ENCODE measurements around the gene POMZP3.
"Not testable (repeated sequence)": the region's sequence is repeated elsewhere in the genome, so short reads cannot be mapped to it uniquely, and the experiment has no call there.

The POMZP3 gene

DNA sequence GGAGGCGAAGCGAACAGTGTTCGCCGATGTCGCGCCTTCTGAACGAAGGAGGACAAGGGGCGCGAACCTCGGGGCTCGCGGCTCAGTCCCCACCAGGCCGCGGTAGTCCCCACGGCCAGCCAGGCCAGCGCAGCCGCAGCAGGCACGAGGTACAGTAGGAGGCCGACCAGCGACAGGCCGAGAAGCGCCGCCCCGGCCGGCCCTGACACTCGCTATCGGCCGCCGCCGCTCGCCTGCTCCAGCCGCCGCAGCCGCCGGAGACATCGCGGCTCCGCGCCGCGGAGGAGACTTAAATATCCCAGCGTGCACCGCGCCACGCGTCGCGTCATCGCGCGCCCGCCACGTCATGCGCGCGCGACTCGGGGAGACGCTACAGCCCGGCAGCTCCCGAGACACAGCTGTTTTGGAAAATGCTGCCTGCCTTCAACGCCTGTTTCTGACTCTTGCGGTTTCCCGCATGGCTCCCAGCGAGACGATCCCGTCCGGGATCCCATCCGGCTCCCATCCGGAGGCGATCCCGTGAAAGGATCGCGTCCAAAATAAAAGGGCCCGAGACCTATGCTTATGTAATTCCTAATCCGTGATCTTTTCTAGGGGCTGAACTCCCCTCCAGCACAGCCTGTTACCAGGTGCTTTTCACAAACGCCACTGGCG lies at the start of gene POMZP3:
Gene POMZP3 (minus strand): TSS at position 291 of the 654 bp plus-strand sequence. CDS start 1,215 bp downstream, outside the sequence.
- DNase-seq: peak; percentile 68

DNA sequence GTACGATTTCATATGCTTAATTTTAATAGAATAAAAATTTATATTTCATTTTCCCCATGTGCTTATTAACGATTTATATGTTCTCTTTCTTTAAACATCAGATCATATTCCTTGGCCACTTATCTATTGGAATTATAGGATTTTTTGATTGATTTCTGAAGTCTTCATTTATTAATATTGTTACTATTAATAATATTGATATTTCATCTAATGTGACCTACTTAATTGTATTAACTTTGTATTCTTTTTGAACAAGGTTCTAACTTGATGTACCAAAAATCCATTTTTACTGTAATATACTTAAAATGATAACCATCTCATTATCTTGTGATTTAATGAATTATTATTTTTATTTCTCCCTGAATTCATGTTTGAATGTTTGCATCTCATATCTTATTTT lies 48.7 kb upstream of the POMZP3 start:
- DNase-seq: not testable (repeated sequence)

DNA sequence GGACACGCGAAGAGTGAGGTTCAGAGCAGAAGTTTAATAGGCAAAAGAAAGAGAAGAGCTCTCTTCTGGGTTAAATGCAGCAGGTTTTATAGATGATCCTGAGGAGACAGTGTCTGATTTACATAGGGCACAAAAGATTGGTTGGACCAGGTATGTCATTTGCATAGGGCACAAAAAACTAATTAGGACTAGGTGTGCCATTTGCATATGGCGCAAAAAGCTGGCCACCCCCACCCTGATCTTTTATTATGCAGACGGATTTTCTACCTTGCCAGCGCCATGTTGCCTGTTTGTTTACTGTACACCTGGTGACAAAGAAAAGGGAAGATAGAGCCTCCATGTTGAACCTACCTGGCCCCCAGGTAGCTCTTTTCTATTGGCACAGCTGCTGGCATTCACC lies 46.3 kb upstream of the POMZP3 start:
- DNase-seq: not testable (repeated sequence)

DNA sequence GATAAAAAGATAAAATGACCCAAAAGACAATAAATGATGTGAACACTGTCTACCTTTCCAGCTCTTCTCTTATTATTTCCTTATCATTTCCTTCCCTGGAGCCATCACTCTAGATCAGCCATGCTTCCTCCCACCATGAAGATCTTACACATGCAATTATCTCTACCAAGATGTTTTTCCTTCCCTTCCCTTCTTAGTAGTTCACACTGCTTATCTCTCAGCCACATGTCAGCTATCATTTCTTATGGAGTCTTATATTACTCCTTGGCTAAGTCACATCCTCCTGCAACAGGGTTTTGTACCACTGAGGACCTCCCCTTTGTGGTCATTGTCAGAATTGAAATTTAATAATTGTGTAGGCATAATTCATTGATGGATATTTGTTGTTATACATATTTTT lies 32.1 kb upstream of the POMZP3 start:
- not testable (repeated sequence) for DNase-seq

DNA sequence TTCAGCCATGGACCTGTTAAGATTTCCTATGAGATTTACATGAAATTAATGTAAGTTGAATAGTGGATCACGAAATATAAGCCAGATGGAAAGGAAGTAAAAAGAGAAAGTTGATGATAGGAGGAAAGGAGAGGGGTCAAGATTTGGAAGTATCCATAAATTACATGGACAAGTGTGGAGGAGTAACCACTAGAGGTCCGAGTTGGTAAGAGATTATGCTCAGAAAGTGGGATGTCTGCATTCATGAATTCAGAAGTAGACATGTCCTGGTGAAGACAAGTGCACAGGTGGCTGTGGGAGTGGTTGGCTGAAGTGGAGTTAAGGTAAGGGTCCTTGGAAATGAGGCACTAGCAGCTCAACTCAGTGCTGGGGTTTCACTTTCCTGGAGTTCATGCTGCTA lies 29.3 kb upstream of the POMZP3 start:
- DNase-seq: not testable (repeated sequence)

DNA sequence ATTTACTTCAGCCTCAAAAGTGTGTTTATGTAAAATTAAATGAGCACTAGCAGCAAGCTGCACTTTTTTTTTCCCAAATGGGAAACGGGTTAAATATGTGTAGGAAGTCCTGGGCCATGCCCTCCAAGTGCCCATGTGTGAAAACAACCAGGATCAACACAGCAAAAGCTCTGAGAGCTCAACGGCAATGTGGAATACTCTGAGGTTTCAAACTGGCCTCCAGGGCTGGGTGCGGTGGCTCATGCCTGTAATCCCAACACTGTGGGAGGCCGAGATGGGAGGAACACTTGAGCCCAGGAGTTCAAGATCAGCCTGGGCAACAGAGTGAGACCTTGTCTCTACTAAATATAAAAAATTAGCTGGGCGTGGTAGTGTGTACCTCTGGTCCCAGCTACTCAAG lies 15.5 kb upstream of the POMZP3 start:
- DNase-seq: not testable (repeated sequence)

DNA sequence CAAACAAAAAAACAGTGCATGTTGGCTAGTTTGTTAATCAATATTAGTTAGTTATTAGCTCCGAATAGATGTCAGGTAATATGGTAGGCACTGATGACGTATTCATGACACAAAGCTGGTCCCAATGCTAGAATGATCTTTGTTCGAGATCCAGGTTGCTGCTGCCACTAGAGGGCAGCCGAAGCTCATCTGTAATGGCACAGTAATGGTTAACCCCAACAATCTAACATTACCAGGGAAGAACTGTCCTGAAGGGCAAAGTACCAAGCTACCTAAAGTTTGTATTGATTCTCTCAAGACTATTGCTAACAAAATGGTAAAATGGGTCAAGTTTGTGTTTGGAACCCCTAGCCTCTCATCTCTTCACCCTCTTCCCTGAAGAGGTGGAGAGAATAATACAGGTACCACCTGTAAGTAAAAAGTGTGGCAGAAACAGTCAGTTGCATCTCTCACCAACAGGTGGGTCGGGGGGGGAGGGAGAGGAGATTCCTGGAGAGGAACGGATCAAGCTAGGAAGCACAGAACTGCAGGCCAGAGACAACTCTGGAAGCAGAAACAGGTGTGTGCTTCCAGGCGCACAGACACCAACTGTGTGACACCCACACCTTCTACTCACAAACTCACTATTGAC lies 10.1 kb upstream of the POMZP3 start:
- peak; percentile 26 for DNase-seq

DNA sequence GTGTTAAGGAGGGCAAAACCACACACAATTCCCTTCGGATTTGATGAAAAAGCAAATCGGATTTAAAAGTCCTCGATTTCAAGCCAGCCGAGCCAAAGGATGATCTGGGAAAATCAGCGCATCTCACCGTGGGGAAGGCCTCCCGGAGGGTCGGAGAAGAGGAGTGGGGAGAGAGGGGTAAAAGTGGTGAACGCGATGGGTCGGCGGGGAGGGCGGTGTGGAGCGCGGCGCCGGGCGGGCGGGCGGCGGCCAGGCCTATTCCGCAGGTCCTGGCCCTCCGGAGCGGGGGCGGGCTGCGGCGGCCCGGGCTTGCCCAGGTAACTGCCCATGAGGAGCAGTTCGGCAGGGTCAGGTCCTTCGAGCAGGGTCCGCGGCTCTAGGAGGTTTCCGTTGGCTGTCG lies 498 bp downstream of the POMZP3 start:
- peak; percentile 25 for DNase-seq

DNA sequence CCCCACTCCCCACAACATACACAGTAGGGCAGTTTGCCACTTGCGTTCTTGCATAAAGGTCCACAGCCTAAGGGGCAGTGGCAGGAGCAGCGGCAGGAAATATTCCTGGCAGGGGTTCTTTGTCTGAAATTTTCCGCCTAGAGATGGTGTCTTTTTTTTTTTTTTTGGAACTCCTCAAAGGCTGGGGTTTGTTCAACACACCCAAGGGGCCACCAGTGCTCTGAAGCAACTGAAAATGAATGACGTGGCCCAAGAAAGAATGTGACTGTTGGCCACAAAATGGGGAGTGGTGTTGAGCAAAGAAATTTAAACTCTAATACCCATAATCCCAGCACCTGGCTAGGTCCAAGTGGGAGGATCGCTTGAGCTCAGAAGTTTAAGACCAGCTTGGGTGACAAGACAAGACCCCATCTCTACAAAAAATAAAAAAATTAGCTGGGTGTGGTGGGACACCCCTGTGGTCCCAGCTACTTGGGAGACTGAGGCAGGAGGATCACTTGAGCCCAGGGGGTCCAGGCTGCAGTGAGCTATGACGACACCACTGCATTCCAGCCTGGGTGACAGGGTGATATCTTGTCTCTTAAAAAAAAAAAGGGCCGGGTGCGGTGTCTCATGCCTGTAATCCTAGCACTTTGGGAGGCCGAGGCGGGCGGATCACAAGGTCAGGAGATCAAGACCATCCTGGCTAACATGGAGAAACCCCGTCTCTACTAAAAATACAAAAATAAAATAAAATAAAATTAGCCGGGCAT lies 7.5 kb downstream of the POMZP3 start:
- not testable (repeated sequence) for DNase-seq

DNA sequence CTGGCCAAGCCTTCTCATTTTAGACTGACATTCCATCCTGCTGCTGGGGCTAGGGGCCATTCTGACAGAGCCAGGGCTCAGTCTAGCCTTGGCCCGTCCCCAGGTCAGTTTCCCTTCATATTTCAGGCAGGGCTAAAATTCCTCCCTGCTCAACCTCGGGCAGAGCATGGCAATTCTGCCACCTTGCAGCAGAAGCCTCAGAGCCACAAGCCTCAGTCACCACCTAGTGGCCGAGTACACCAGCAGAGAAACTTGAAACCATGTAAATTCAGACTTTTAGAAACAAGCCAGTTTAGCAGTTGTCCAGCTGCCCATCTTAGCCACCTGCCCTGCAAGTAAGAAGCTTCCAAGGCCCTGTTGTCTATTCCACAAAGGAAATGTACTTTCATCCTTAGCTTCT lies 13.3 kb downstream of the POMZP3 start:
- not testable (repeated sequence) for DNase-seq

DNA sequence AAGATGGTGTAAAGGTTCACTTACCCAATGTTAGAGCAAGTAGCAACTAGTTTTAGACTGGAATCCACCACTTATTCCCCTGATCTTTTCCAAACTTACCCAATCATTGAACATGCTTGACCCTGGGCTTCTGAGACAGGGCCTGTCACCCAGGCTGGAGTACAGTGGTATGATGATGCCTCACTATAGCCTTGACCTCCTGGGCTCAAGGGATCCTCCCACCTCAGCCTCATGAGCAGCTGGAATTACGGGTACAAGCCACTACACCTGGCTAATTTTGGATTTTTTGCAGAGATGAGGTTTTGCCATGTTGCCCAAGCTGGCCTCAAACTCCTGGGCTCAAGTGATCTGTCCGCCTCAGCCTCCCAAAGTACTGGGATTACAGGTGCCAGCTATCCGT lies 14.8 kb downstream of the POMZP3 start:
- not testable (repeated sequence) for DNase-seq

DNA sequence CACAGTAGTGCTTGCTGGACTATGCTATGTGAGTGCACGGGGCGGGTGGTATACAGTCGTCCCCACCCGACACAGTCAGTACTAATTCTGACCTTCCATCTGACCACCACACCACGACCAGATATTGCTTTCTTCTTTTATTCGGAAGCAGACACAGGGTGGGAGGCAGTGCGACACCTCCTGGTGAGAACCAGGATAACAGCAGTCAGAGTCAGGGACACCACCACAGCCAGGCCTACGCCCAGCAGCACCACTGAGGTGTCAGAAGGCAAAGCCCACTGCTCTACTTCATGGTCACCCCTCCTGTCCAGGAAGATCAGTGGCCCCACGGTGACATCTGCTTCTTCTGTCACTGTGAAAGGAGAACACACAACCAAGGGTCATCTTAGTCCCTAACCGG lies 17.2 kb downstream of the POMZP3 start:
- DNase-seq: not testable (repeated sequence)

DNA sequence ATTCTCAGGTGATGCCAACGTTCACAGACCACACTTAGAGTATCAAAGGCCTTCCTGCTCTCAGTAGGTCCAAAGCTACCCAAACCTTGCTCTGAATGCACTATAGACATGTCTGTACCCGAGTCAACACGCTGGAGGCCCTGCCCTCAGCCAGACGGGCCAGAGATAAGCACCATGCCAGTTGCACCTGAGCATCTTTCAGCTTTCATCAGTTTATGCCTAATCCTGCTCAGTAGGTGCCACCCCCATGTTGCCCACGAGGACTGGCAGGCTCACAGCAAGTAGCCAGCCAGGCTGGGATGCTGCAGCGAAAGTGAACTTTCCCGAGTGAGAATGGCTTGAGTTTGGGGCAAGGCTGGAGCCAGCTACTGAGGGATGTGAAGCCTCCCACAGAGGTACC lies 18.6 kb downstream of the POMZP3 start:
- not testable (repeated sequence) for DNase-seq

DNA sequence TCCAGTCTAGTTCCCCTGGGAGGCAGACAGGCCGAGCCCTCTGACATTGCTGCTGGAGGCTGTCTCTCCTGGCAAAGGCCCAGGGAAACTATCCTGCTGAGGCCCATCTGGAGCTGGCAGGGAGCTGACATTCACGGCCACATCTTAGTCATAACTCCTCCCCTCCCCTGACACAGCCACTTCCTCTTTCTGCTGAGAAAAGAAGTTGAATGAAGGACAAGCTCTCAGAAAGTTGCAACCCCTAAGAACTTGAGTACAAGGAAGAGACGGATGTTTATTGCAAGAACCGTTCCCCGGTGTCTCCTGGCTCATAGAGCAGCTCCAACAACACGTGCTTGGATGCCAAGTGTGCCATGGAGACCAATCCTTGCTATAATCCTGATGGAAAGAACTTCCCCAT lies 21.1 kb downstream of the POMZP3 start:
- DNase-seq: not testable (repeated sequence)

DNA sequence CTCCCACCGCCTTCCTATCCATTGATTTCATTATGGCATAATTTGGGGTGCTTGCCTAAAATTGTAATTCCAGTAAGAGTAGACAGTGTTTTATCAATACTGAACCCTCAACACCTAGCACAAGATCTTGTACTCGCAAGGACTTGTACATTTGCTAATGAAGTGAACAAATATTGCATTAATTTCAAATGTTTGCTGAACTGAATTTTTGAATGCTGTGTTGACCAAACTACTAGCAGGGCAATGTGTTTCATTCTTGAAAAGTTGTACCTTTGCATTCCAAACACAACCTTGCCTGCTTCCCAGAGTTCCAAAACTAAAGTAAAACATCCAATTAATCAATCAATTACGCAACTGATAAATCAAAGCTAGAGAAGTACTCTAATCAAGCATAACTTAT lies 26.4 kb downstream of the POMZP3 start:
- not testable (repeated sequence) for DNase-seq

DNA sequence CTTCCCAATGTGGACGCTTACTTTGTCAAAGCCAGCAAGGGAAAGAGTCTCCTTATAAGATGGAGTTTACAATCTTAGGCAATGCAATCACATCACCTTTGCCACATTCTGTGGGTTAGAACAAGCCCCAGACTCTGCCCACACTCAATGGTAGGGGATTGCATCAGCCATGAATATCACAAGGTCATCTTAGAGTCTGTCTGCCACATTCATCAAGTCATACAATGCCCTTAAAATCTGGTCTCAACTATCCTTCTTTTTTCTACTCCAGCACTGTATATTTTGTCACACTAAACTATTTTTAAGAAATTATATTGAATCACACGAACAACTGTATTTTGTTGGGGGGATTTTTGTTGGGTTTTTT lies 27.0 kb downstream of the POMZP3 start:
- DNase-seq: not testable (repeated sequence)

DNA sequence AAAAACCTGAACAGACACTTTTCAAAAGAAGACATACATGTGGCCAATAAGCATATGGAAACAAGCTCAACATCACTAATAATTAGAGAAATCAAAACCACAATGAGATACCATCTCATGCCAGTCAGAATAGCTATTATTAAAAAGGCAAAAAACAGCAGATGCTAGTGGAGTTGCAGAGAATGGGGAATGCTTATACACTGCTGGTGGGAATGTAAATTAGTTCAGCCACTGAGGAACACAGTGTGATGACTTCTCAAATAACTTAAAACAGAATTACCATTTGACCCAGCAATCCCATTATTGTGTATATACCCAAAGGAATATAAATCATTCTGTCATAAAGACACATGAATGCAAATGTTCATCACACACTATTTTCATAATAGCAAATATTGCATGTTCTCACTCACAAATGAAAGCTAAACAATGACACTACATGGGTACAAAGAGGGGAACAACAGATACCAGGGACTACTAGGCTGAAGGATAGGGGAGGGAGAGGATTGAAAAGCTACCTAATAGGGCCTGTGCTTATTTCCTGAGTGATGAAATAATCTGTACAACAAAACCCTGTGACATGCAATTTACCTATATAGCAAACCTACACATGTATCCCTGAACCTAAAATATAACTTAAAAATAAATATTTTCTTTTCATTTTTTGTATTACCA lies 28.4 kb downstream of the POMZP3 start:
- DNase-seq: not testable (repeated sequence)

DNA sequence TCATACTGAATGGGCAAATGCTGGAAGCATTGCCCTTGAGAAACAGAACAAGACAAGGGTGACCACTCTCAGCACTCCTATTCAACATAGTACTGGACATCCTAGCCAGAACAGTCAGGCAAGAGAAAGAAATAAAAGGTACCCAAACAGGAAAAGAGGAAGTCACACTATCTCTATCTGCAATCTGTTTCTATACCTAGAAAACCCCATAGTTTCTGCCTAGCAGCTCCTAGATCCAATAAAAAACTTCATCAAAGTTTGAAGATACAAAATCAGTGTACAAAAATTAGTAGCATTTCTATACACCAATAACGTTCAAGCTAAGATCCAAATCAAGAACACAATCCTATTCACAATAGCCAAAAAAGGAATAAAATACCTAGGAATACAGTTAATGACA lies 29.8 kb downstream of the POMZP3 start:
- DNase-seq: not testable (repeated sequence)

DNA sequence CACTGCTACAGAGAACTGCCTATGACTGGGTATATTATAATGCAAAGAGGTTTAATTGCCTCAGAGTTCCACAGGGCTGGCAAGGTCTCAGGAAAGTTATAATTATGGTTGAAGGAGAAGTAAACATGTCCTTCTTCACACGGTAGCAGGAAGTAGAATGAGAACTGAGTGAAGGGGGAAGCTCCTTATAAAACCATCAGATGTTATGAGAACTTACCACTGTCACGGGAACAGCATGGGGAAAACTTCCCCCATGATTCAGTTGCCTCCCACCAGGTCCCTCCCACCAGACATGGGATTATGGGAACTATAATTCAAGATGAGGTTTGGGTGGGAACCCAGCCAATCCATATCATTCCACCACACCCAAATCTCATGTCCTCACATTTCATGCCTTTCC lies 34.4 kb downstream of the POMZP3 start:
- DNase-seq: not testable (repeated sequence)

DNA sequence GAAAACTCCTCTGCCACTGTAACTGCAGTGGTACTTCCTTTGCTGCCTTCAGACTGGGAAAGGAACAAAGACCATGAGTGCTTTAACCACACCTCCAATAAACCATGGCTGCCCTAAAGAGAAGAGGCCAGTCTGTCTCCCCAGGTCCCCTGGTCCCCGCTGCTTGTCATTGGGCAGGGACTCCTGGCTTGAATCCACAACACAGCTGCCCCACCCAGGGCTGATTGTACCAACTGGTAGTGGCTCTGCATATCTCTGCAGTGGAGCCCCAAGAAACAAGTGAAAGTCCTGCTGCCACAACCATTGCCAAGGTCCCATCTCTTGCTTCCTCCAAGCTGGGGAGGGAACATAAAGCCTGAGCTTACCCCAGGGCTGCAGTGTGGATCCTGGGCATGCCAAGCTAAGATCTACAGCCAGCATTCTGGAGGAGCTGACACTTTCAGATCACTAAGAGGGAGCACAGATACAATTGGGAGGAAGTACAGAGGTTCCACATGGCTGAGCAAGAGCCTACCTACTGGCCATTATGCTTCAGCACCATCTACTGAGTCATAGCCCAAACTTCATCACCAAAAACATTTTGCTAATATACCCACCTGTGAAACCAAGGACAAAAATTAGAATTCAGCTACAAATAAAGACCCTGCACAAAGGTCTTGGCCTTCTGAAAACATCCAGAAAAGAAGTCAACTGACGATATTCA lies 35.3 kb downstream of the POMZP3 start:
- DNase-seq: not testable (repeated sequence)

DNA sequence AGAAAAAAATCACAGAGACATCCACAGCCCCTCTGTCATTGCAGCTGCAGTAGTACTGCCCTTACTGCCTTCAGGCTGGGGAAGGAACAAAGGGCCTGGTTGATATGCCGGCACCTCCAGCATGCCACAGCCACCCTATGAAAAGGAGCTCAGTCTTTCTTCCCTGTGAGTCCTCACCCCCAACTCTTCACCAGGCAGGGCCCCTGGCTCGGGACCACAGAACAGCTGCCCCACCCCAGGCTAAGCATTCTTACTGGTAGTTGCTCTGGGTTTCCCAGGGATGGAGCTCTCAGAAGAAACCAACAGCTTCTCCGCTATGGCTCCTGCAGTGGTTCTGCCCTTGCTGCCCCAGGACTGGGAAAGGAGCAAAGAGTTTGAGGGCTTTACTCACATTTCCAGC lies 36.0 kb downstream of the POMZP3 start:
- DNase-seq: not testable (repeated sequence)

DNA sequence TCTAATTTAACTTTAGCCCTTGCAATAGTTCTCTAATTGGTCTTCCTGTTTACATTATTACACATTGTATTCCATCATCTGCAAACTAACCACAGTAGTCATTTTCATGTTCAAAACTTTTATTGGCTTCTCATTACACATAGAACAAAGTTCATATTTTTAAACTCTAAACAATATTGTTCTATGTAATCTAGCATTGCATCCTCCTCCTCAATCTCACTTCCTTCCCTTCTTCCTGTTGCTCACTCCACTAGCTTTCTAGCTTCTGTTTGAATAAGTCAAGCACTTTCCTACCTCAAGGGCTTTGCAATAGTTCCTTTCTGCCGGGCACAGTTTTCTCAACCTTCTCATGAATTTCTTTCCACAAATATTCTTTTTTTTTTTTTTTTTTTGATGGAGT lies 38.5 kb downstream of the POMZP3 start:
- not testable (repeated sequence) for DNase-seq

Data from retina (tissue), 1 donor.